ENCODE measurements around the gene SNPH.

SNPH gene

GRCh38 chr20:1325173-1326030 is 59.3 kb downstream of the SNPH start:
- DNase-seq = peak; percentile 99

- DNase-seq = peak; percentile 67
Measured at GRCh38 chr20:1326031-1326930, 60.2 kb downstream of the SNPH start.

- peak; percentile 80 for DNase-seq
Measured at GRCh38 chr20:1327241-1327653, 61.2 kb downstream of the SNPH start.

DNA sequence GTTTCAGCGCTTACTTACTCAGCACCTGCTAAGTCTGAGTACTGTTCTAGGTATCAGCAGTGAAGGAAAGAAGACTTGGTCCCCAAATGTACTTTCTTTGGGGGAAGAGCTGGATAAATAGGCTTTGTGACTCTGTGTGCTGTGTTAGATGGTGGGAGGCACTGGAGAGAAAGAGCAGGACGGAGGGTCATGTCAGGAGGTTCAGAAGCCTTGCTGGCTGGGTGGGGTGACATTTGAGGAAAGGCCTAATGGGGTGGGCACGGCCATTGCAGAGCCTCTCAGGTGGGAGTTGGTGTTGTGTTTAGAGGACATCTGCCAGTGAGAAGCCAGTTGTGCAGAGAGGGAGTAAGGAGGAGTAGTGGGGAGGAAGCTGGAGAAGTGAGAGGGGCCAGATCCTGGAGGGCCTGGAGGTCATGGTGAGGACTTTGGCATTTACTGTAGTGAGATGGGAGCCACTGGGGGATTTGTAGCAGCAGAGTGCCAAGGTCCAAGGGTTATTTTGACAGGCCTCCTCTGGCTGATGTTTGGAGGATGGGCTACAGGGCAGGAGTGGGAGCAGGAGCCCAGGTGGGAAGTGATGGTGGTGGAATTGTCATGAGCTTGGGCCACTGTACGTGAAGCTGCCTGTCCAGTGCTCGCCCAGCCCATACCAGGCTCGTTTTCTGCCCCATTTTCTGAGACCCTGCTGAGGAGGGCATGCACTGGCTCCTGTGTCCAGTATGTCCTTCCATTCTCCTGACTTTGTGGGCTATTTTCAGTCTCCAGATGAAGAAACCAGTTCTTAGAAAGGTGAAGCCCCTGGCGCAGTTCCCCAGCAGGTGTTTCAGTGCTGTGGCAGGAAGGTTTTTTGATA is 62.0 kb downstream of the SNPH start:
- no peak for DNase-seq

- DNase-seq = no peak
Measured at GRCh38 chr20:1328680-1329330, 62.7 kb downstream of the SNPH start, which contains the start of gene SDCBP2. TSS of gene SDCBP2 (minus strand) at chr20:1329139. CDS start at chr20:1320416, 8,723 bp downstream.

DNA sequence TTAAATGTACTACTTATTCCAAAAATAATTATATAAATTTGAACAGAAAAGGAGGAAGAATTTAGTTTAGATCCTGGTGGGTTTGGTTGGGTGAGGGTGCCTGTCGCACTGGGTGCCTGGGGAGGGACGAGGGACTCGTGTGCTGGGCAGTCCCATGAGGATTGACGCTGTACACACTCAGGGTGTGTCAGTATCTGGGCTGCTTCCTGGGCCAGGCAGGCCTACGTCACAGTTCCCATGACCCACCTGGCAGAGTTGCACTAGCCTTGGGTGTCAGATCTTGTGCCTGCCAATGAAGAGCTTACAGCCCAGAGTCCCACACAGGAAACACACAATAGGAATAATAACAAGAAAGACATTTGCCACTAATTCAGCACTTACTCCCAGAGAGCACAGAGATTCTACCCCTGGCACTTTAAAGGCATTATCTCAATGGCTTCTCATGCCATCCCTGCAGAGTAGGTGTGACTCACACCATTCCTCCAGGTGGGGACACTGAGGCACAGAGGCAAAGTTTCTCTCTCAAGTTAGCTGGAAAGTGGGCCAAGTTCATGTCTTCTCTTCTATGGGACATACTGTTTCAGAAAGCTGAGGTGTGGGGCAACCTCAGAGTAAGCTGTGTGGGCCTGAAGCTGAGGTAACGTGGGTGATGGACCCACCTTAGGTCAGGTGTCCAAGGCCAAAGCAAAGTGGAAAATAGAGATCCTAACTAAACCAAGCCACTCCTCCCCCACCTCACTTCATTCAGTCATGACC is 64.2 kb downstream of the SNPH start:
- DNase-seq = no peak

DNA sequence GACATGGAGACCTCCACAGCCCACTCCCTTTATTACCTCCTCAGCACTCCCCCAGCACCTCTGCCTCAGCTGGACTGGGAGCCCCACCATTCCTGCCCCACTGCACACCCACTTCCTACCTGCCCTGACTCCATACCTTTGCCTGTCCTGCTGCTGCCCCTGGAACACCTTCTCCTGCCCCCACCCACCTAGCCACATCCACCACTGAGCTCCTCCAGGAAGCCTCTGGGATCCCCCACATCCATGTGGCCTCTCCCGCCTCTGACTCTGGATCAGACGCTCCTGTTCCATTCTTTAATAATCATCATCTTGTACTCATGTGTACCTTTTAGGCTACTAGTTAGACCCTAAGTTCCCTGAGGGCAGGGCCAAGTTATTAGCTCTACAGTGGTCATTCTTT is 65.0 kb downstream of the SNPH start:
- no peak for DNase-seq

- no peak for DNase-seq
Measured at GRCh38 chr20:1331801-1332453, 65.8 kb downstream of the SNPH start.

DNA sequence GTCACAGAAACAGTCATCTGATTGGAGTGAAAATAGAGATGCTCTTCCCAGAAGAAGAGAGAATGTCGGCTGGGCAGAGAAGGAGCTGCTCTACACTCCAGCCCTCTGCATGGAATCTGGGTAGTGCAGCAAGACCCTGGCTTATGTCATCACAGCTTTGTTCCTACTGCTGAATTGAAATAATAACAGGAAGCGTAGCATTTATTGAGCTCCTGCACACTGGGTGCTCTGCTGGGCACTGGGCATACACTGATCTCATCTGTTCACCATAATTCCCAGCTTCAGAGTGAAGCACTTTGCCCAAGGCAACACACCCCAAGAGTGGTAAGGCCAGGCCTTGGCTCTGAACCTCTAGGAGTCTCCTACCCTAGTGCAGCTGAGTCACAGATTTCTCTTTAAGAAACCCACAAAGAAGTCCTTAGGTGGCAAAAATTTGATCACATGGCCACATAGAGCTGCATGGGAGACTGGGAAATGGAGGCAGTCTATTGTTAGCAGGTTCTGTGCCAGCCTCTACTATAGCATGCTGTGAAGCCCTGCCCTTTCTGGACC is 66.7 kb downstream of the SNPH start:
- no peak for DNase-seq

- DNase-seq = no peak
Measured at GRCh38 chr20:1333462-1334369, 67.6 kb downstream of the SNPH start.

DNA sequence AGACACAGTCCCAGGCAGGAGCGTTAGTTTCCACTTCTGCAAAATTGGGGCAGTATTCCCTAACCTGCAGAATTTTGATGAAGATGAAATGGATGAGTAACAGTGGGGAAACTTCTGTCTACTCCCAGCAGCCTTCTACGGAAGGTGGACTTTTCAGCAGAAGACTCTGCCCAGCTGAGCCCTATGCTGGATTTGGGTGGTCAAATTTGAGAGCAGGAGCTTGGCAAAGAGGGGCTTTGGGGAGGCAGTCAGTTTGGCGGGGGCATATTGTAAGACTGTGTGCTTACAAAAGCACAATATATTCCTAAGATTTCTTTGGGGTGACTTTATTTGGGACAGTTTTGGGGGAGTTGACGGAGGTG is 68.3 kb downstream of the SNPH start:
- DNase-seq = no peak

DNA sequence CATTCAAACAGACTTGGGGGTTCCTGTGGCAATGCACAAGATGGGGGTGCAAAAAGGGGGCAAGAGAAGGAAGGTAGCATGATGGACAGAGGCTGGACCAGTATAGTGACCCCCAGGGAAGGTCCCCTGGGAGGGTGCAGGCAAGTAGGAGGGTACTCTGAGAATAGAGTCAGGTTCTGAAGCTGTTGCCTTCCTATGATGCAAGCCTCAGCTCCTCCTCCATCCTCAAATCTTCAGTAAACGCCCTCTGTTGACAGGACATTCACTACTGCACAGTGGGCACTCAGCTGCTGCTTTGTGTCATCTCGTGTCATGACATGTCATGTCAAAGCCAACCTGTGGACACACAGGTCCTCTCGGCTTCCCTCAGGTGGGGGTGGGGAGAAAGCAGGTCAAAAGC is 68.7 kb downstream of the SNPH start:
- peak; percentile 56 for DNase-seq

DNA sequence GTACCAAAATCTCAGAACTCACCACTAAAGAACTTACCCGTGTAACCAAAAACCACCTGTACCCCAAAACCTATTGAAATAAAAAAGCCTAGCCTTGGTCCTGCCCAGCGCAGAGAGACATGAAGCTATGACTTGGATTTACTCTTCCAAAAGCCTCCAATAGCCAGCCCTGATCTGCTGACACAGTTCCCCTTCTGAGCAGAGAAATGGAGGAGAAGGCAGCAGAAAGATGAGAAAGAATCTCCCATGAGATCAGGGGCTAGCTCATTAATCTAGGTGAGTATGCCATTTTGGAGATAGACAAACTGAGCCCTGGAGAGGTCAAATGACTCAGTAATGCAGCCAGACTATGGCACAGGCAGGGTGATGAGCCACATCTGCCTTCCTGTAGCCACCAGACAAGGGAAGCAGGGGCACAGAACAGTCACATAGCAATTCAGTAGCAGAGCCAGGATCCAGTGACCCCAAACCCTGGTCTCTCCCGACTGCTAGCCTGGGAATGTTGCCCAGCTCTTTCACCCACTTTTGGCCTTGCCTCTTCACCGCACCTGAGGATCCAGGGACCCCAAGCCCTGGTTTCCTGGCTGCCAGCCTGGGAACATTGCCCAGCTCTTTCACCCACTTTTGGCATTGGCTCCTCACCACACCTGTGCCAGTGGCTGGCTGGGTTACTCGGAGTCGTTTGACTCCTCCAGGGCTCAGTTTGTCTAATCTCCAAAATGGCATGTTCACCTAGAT is 70.0 kb downstream of the SNPH start:
- no peak for DNase-seq

- no peak for DNase-seq
Measured at GRCh38 chr20:1336699-1337367, 70.7 kb downstream of the SNPH start.

DNA sequence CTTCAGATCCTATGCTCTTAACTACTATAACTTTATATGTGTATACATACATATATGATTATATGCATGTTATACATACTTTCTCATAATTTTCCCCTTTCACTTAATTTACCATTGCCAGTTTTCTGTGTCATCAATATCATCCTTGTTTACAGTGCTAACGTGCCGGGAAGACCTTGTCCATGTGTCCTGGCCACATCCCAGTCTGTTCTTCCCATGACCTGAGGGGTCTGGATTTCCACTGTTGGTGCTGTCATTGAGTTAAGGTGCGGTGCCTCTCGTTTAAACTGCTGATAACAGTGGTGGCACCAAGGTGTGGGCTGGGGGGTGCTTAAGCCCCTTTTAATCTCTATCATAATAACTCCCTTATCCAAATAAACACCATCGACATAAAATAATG is 71.3 kb downstream of the SNPH start:
- DNase-seq = no peak

DNA sequence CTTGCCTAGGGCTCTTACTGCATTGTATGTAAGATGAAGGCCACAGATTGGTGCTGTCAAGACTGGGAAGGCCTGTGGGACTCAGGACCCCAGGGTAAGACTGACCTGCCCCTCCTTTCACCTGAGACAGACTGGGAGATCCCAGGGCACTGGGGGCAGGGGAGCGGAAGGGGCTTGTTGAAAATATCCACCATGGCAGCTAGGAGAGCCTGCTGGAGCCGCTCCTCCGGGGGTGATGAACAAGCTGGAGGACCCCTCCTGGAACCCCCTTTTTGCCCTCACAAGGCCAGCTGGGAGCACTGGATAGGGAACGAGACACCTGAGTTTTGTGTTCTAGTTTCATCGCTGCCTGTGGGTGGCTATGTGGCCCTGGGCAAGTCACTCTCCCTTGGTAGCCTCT is 72.0 kb downstream of the SNPH start:
- no peak for DNase-seq

DNA sequence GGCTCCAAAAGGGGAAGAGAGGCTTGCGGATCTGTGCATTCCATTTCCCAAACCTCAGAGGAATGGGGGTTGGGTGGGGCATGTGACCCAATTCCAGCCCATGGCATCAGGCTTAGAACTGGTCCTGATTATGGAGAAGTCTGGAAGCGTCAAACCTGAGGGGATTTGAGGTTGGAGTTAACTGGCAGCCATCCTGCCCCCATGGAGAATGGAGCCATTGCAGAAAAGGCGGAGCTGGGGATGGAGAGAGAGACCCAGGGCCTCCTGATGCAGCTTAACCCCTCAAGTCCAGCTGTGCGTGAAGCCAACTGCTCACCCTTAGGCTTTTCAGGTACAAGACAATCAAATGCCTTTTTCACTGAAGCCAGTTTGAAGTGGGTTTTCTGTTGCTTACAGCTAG is 72.7 kb downstream of the SNPH start:
- DNase-seq = no peak

- no peak for DNase-seq
Measured at GRCh38 chr20:1341561-1342265, 75.6 kb downstream of the SNPH start.

Data from inflammatory macrophage treated with lipopolysaccharide for 4 hours (primary cell).